LoVo (cell line): ENCODE results near the gene FREY1.

Source experiments
- DNase-seq: peaks from one replicate; pipeline ENCODE4 v3.0.0-alpha.2; 2016; ENCODE audit warnings: low spot score

The FREY1 gene

DNA sequence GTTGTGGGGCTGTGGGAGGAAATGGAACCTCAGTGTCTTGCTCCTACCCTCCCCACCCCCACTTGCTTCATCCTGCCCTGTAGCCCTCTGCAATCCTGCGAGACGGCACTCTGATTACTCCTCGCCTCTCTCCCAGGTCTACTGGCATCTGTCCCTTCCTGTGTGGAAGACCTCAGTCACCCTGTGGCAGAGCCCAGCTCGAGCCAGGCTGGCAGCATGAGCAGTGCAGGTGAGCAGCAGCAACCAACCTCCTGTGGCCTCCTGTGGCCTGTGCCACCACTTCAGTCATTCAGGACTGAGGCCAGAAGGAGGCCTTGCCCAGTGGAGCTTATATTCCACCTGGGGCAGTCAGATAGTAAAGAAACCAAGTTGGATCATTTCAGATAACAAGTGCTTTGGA, 36.4 kb downstream of the FREY1 start:
- no peak for DNase-seq

DNA sequence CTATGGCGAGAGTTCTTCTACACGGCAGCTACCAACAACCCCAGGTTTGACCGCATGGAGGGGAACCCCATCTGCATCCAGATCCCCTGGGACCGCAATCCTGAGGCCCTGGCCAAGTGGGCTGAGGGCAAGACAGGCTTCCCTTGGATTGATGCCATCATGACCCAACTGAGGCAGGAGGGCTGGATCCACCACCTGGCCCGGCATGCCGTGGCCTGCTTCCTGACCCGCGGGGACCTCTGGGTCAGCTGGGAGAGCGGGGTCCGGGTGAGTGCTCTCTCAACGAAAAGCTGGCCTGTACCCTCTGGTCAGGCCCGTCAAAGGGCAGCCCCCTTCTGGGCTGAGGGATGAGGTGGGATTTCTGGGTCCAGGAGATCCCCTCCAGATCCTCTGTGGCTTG, 37.5 kb downstream of the FREY1 start:
- no peak for DNase-seq

DNA sequence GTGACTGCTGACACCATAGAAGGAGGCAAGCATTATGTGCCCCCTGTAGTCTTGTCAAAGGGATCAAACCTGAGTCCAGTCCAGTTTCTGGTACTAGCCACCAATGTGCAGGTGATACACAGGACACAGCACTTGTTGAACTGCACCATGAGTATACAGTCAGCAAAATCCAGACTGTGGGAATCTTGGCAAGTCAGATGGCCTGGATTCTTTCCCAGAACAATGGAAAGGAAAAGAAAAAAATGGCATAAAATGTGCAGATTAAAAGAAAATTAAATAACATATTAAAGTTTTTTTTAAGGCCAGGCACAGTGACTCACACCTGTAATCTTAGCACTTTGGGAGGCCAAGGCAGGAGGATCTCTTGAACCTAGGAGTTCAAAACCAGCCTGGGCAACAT, 43.0 kb downstream of the FREY1 start:
- no peak for DNase-seq

DNA sequence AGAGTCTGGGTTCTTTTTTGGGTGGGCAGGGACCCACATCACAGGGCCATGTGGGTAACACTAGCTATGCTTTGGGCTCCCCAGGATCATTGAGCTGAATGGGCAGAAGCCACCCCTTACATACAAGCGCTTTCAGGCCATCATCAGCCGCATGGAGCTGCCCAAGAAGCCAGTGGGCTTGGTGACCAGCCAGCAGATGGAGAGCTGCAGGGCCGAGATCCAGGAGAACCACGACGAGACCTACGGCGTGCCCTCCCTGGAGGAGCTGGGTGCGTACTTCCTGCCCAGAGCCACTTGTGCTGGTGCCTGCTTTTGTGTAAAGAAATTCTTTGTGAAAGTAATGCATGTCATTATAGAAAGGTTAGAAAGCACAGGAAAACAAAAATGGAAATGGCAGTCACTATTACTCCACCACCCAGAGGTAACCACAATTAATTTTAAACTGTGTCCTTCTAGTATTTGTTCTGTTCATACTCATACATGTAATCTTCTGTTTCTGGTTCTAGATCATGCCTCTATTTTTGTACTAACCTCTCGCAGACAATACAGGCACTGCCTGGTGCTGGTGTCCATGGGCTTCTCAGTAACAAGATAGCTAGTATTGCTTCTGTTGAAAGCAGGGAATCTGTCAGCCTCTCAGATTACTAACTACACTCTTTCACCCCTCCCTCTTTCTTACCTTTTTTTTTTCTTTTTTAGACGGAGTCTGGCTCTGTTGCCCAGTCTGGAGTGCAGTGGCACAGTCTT, 46.1 kb downstream of the FREY1 start:
- no peak for DNase-seq

DNA sequence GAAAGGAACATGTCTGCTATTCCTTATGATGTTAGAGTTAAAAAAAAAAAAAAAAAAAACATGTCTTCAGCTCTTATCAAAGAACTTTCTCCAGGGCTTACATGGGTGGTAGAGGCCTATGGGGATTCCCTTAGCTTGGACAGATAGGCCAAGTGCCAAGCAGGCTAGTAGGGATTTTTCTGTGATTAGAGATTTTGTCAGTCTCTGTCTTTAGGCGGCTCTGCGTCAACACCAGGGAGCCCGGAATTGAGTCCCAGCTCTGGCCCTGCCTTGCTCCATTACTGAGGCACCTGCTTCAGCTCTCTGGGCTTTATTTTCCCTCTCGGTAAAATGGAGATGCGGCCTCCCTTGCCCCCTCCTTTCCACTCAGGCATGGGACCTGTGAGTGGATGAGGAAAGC, 46.7 kb downstream of the FREY1 start:
- no peak for DNase-seq

DNA sequence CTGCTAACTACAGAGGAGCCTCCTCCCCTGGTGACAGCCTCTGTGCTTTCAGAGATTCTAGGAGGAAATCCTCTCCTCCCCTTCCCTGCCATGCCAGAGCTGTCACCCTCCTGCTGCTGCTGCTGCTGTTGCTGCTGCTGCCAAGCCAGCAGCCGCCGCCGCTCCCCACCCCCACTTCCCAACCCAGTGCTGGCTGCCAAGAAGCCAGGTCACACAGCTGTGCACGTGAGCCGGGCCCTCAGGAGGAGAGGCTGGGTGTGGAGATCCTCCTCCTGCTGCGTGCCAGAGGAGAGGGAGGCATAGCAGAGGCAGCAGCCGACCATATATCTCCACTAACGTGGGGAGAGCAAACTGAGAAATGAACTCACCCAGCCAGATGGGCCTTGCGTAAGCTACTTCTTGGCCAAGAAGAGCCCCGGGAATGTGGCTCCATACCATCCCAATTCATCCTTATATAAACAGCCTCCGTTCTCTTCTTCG, 47.4 kb downstream of the FREY1 start:
- no peak for DNase-seq

DNA sequence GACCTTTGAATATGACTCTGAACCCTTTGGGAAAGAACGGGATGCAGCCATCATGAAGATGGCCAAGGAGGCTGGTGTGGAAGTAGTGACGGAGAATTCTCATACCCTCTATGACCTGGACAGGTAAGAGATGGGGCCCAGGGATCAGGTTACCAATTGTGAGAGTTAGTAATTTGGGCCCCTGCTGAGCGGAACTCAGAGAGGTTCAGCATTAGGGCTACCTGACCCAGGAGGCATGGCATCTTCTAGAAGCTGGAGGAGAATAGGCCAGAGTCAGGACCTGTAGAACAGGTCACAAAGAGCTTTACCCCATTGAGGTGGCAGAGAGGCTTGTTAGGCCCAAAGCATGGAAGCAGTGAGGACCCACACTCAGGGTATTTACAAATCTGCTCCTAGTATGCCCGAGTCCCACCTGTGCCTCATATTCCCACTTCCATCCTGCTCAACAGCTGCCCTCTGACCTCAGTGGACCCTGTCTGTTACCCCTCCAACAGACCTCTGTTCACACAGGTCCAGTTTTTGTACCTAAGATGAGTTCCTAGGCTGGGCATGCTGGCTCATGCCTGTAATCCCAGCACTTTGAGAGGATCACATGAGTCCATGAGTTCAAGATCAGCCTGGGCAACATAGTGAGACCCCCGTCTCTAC, 48.2 kb downstream of the FREY1 start:
- no peak for DNase-seq

DNA sequence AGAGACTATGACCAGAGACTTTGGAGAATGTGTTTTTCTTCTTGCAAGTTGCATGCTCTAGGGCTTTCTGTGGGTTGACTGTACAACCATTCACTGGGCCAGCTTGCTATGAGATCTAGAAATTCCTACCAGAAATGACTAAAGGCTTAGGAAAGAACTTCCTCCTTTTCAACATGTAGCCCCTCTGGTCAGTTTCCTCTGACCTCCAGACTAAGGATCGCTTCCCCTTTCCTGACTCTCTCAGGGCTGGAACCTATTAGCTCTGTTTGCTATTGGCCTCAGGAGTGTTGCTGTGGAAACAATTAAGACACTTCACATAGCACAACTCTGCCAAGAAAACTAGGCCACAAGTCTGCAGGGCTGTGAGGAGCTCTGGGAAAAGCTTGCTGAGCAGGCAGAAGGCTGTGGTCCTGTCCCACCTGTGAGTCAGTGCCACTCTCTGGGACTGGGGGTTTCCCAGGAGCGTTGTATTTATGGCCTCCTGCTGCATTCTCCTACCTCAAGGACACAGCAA, 49.1 kb downstream of the FREY1 start:
- DNase-seq: no peak
